HL-60/S4 treated with retinoic acid at 250 ng/mL for 4 days and 3 days (cell line): ENCODE results near the gene CSMD2.

Experiments
- in situ Hi-C: fragments of 300-500 bp; cut with MboI; formaldehyde crosslinking; loops from 2 replicates; pipeline ENCODE4 v1.7.0; 2022; ENCODE audit warnings: low sequenced_read_pairs

CSMD2 gene

GRCh38 chr1:33971018-33971710, 193.9 kb downstream of the CSMD2 start:
- in situ Hi-C loops: no loop called here

GRCh38 chr1:33970148-33970825, 194.7 kb downstream of the CSMD2 start:
- in situ Hi-C loops: no loop called here

GRCh38 chr1:33966346-33967141, 198.5 kb downstream of the CSMD2 start:
- in situ Hi-C loops: no loop called here

- in situ Hi-C loops: no loop called here
Measured at GRCh38 chr1:33965086-33965485, 199.9 kb downstream of the CSMD2 start.

- in situ Hi-C loops: no loop called here
Measured at GRCh38 chr1:33962061-33962460, 203.0 kb downstream of the CSMD2 start.

- in situ Hi-C loops: no loop called here
Measured at GRCh38 chr1:33960188-33960895, 204.7 kb downstream of the CSMD2 start.

- in situ Hi-C loops: no loop called here
Measured at GRCh38 chr1:33957854-33958253, 207.2 kb downstream of the CSMD2 start.

- in situ Hi-C loops: no loop called here
Measured at GRCh38 chr1:33955096-33955495, 209.9 kb downstream of the CSMD2 start.

- in situ Hi-C loops: no loop called here
Measured at GRCh38 chr1:33949570-33949969, 215.5 kb downstream of the CSMD2 start.

GRCh38 chr1:33948291-33948690, 216.7 kb downstream of the CSMD2 start:
- in situ Hi-C loops: no loop called here

GRCh38 chr1:33946836-33947235, 218.2 kb downstream of the CSMD2 start:
- in situ Hi-C loops: no loop called here

- in situ Hi-C loops: no loop called here
Measured at GRCh38 chr1:33944846-33945245, 220.2 kb downstream of the CSMD2 start.

GRCh38 chr1:33943978-33944377, 221.1 kb downstream of the CSMD2 start:
- in situ Hi-C loops: no loop called here

GRCh38 chr1:33932871-33933270, 232.2 kb downstream of the CSMD2 start:
- in situ Hi-C loops: no loop called here

- in situ Hi-C loops: no loop called here
Measured at GRCh38 chr1:33931111-33931475, 233.9 kb downstream of the CSMD2 start.

- in situ Hi-C loops: no loop called here
Measured at GRCh38 chr1:33930346-33931110, 234.5 kb downstream of the CSMD2 start.

GRCh38 chr1:33928251-33928650, 236.8 kb downstream of the CSMD2 start:
- in situ Hi-C loops: no loop called here

- in situ Hi-C loops: no loop called here
Measured at GRCh38 chr1:33927721-33928120, 237.3 kb downstream of the CSMD2 start.

- in situ Hi-C loops: no loop called here
Measured at GRCh38 chr1:33925586-33925985, 239.4 kb downstream of the CSMD2 start.

- in situ Hi-C loops: no loop called here
Measured at GRCh38 chr1:33921281-33921680, 243.7 kb downstream of the CSMD2 start.

GRCh38 chr1:33918368-33918767, 246.7 kb downstream of the CSMD2 start:
- in situ Hi-C loops: no loop called here
